ENCODE measurements around the gene DTNB. TPM values are rescaled to one million over a fixed set of nuclear protein-coding genes. Genes with fewer than 3 reads are reported as not detected.
"Not testable (repeated sequence)": the region's sequence is repeated elsewhere in the genome, so short reads cannot be mapped to it uniquely, and the experiment has no call there.

Gene DTNB
- total RNA-seq, 8 experiments from 2014 or later: 16.9 to 85.0 (median 25.3) TPM

- H3K4me1 ChIP-seq (replicated peaks in 1 of 2): peaks cover 8 to 21% of the 10 kb centered on the region in 2 donors
- H3K4me3 ChIP-seq; ATAC-seq (replicated peaks in 6 of 8); H3K27ac ChIP-seq; in situ Hi-C loops (cut with MboI; ENCODE audit: low pct_unique_long_range_greater_than_20kb in 2 of 9, low sequenced_read_pairs in 9 of 9, unreplicated experiment in 9 of 9): not testable (repeated sequence)
- WGBS, 10 experiments: 91 to 100% (median 98%) methylated on average over 5 to 11 of the region's 13 CpGs; no CpG with 5 or more reads in 4 of the 10 experiments
Measured at GRCh38 chr2:25403120-25403760, 270.1 kb downstream of the DTNB start.

- ATAC-seq (replicated peaks in 6 of 8): no peak
- in situ Hi-C loops (cut with MboI; ENCODE audit: low pct_unique_long_range_greater_than_20kb in 2 of 9, low sequenced_read_pairs in 9 of 9, unreplicated experiment in 9 of 9): no loop called here
- no peak overlapping the region for H3K27ac ChIP-seq
- H3K4me3 ChIP-seq: no peak overlapping the region
- 90 to 100% (median 100%) methylated on average over 1 to 3 of the region's 3 CpGs; no CpG with 5 or more reads in 3 of the 10 experiments for WGBS, 10 experiments
- peaks cover 8 to 23% of the 10 kb centered on the region in 2 donors for H3K4me1 ChIP-seq (replicated peaks in 1 of 2)
Measured at GRCh38 chr2:25402477-25402876, 270.9 kb downstream of the DTNB start.

- peaks cover 8 to 23% of the 10 kb centered on the region in 2 donors for H3K4me1 ChIP-seq (replicated peaks in 1 of 2)
- H3K4me3 ChIP-seq: no peak overlapping the region
- peak in 1 of 8 experiments; percentile 44 for ATAC-seq (replicated peaks in 6 of 8)
- no peak overlapping the region for H3K27ac ChIP-seq
- in situ Hi-C loops (cut with MboI; ENCODE audit: low pct_unique_long_range_greater_than_20kb in 2 of 9, low sequenced_read_pairs in 9 of 9, unreplicated experiment in 9 of 9): no loop called here
- WGBS, 10 experiments: 62 to 92% (median 83%) methylated on average over 1 to 8 of the region's 8 CpGs; no CpG with 5 or more reads in 3 of the 10 experiments
Measured at GRCh38 chr2:25401307-25402026, 271.9 kb downstream of the DTNB start.

GRCh38 chr2:25400576-25401216 lies 272.7 kb downstream of the DTNB start:
- Histone ChIP-seq H3K27ac (no peak overlapping the region), H3K4me3 (no peak overlapping the region), H3K4me1 (replicated peaks in 1 of 2) (peaks cover 8 to 23% of the 10 kb centered on the region in 2 donors)
- 33 to 100% (median 71%) methylated on average over 1 to 3 of the region's 3 CpGs; no CpG with 5 or more reads in 3 of the 10 experiments for WGBS, 10 experiments
- in situ Hi-C loops (cut with MboI; ENCODE audit: low pct_unique_long_range_greater_than_20kb in 2 of 9, low sequenced_read_pairs in 9 of 9, unreplicated experiment in 9 of 9): no loop called here
- peak in 5 of 8 experiments; percentile 15 to 70 (median 57) for ATAC-seq (replicated peaks in 6 of 8)

DNA sequence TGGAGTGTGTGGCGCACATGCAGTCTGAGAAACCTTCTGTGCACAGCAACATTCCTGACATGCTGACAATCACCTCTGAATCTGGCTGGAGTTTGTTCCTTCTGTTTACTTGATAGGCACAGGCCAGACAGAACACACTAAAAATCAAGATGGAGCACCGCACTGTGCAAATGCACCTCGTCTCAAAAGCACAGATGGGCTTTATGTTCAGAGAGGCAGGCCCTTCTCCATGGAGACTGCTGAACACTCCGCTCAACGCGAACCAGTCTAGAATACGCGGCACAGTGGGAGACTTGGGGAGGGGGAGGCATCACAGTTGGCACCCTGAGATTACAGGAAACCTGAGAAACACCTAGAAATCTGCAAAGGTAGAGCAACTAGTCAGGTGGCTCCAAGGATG lies 273.2 kb downstream of the DTNB start:
- peak in 4 of 8 experiments; percentile 44 to 89 (median 53) for ATAC-seq (replicated peaks in 6 of 8)
- Histone ChIP-seq H3K27ac (no peak overlapping the region), H3K4me3 (no peak overlapping the region), H3K4me1 (replicated peaks in 1 of 2) (peaks cover 8 to 23% of the 10 kb centered on the region in 2 donors)
- WGBS, 10 experiments: 75 to 95% (median 89%) methylated on average over 3 to 7 of the region's 8 CpGs; no CpG with 5 or more reads in 4 of the 10 experiments
- in situ Hi-C loops (cut with MboI; ENCODE audit: low pct_unique_long_range_greater_than_20kb in 2 of 9, low sequenced_read_pairs in 9 of 9, unreplicated experiment in 9 of 9): no loop called here

GRCh38 chr2:25398534-25398933 lies 274.8 kb downstream of the DTNB start:
- Histone ChIP-seq H3K27ac (no peak overlapping the region), H3K4me3 (no peak overlapping the region), H3K4me1 (replicated peaks in 1 of 2) (peaks cover 8 to 23% of the 10 kb centered on the region in 2 donors)
- 60 to 100% (median 92%) methylated on average over 1 to 4 of the region's 4 CpGs; no CpG with 5 or more reads in 5 of the 10 experiments for WGBS, 10 experiments
- ATAC-seq (replicated peaks in 6 of 8): no peak
- in situ Hi-C loops (cut with MboI; ENCODE audit: low pct_unique_long_range_greater_than_20kb in 2 of 9, low sequenced_read_pairs in 9 of 9, unreplicated experiment in 9 of 9): no loop called here

DNA sequence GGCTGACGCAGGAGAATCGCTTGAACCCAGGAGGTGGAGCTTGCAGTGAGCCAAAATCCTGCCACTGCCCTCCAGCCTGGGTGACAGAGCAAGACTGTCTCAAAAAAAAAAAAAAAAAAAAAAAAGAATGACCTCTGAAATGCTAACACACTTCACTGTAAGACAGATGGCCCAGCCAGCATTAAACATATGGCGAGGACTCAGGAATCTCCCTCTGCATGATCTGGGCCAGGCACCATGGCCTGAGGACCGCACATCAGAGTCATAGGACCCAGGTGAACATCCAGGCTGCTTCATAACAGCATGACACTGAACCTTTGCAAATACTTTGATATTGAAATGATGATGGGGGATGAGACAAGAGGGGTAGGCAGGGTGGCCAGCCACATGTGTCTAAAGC lies 275.6 kb downstream of the DTNB start:
- in situ Hi-C loops (cut with MboI; ENCODE audit: low pct_unique_long_range_greater_than_20kb in 2 of 9, low sequenced_read_pairs in 9 of 9, unreplicated experiment in 9 of 9): no loop called here
- WGBS, 10 experiments: 60 to 100% (median 96%) methylated on average over 1 to 4 of the region's 4 CpGs; no CpG with 5 or more reads in 3 of the 10 experiments
- Histone ChIP-seq H3K4me1 (replicated peaks in 1 of 2) (peaks cover 8 to 23% of the 10 kb centered on the region in 2 donors), H3K4me3 (no peak overlapping the region), H3K27ac (no peak overlapping the region)
- ATAC-seq (replicated peaks in 6 of 8): peak in 3 of 8 experiments; percentile 79 to 81 (median 80)

DNA sequence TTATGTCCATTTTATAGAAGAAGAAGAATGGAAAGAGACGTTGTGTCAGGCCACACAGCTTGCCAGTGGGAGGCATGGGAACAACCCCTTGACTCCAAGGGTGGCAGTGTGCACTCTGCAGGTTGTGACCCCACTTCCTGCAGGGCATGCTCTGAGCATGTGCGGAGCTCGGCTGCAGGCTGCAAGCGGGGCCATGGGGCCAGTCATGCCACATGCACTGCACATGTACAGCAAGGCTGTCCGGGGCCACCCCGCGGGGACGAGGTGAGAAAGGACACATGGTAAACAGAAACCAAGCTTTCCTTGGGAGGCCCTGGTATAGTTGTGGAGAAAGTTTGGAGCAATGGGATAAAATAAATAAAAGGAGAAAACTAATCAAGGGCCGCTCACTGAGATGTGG lies 284.2 kb downstream of the DTNB start:
- no peak for ATAC-seq (replicated peaks in 6 of 8)
- H3K4me1 ChIP-seq (replicated peaks in 1 of 2): no peaks in the 10 kb centered on the region
- H3K4me3 ChIP-seq: no peak overlapping the region
- 0 to 96% (median 95%) methylated on average over 1 to 4 of the region's 9 CpGs; no CpG with 5 or more reads in 6 of the 10 experiments for WGBS, 10 experiments
- in situ Hi-C loops (cut with MboI; ENCODE audit: low pct_unique_long_range_greater_than_20kb in 2 of 9, low sequenced_read_pairs in 9 of 9, unreplicated experiment in 9 of 9): no loop called here
- no peak overlapping the region for H3K27ac ChIP-seq

DNA sequence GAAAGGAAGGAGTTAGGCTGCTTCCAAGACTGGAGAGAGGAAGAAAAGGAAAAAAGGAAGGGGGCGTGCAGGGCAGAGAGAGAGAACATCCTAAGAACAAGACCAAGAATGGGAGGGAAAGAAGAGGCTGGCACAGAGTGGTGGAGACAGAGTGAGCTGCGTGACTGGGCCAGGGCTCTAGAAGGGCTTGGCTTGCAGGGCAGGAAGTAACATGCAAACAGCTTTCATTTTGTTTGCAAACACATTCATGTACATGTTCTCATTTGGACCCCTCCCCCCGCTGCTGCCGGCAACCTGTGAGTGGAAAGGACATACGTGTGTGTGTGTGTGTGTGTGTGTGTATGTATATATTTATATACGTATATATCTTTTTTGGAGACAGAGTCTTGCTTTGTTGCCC lies 284.9 kb downstream of the DTNB start:
- H3K27ac ChIP-seq: no peak overlapping the region
- no peaks in the 10 kb centered on the region for H3K4me1 ChIP-seq (replicated peaks in 1 of 2)
- peak in 3 of 8 experiments; percentile 80 to 86 (median 86) for ATAC-seq (replicated peaks in 6 of 8)
- in situ Hi-C loops (cut with MboI; ENCODE audit: low pct_unique_long_range_greater_than_20kb in 2 of 9, low sequenced_read_pairs in 9 of 9, unreplicated experiment in 9 of 9): no loop called here
- no peak overlapping the region for H3K4me3 ChIP-seq
- WGBS, 10 experiments: 30 to 100% (median 58%) methylated on average over 1 to 3 of the region's 6 CpGs; no CpG with 5 or more reads in 2 of the 10 experiments

DNA sequence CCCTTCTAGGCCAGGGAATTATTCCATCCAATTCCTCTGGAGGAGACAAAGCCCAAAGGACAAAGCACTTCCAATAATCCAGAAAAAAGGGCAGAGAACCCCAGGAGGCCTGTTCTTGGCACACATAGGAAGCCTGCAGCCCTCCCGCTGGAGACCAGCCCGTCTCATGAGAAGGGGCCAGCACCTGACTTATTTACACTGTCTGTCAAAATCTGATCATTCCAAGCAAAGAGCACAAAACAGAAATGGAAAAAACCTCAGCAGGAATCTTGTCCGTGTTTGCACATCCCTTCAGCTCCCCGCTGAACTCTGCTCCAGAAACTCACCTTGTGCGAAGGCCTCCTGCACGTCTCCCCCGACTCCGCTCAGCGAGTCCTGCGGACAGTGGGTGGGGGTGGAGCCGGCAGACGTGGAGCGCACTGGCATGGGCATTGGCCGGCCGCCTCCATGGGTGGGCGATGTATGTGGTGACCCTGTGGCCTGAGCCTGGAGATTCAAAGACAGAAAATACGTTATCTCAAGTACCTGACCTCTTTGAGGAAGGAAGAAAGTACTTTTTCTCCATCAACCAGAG lies 285.4 kb downstream of the DTNB start:
- WGBS, 10 experiments: 71 to 100% (median 80%) methylated on average over 1 to 3 of the region's 17 CpGs; no CpG with 5 or more reads in 7 of the 10 experiments
- H3K4me1 ChIP-seq (replicated peaks in 1 of 2): no peaks in the 10 kb centered on the region
- no peak for ATAC-seq (replicated peaks in 6 of 8)
- in situ Hi-C loops (cut with MboI; ENCODE audit: low pct_unique_long_range_greater_than_20kb in 2 of 9, low sequenced_read_pairs in 9 of 9, unreplicated experiment in 9 of 9): no loop called here
- no peak overlapping the region for H3K27ac ChIP-seq
- H3K4me3 ChIP-seq: no peak overlapping the region

GRCh38 chr2:25386971-25387875 lies 286.2 kb downstream of the DTNB start:
- ATAC-seq (replicated peaks in 6 of 8): peak in 2 of 8 experiments; percentile 30 to 44
- Histone ChIP-seq H3K4me3 (no peak overlapping the region), H3K4me1 (replicated peaks in 1 of 2) (no peaks in the 10 kb centered on the region), H3K27ac (no peak overlapping the region)
- WGBS, 10 experiments: 60 to 100% (median 82%) methylated on average over 1 to 15 of the region's 19 CpGs; no CpG with 5 or more reads in 1 of the 10 experiments
- in situ Hi-C loops (cut with MboI; ENCODE audit: low pct_unique_long_range_greater_than_20kb in 2 of 9, low sequenced_read_pairs in 9 of 9, unreplicated experiment in 9 of 9): no loop called here

- H3K4me1 ChIP-seq (replicated peaks in 1 of 2): peaks cover 0 to 2% of the 10 kb centered on the region in 2 donors
- peak in 1 of 8 experiments; percentile 62 for ATAC-seq (replicated peaks in 6 of 8)
- in situ Hi-C loops (cut with MboI; ENCODE audit: low pct_unique_long_range_greater_than_20kb in 2 of 9, low sequenced_read_pairs in 9 of 9, unreplicated experiment in 9 of 9): no loop called here
- no peak overlapping the region for H3K4me3 ChIP-seq
- 60 to 92% (median 87%) methylated on average over 1 to 5 of the region's 8 CpGs; no CpG with 5 or more reads in 2 of the 10 experiments for WGBS, 10 experiments
- no peak overlapping the region for H3K27ac ChIP-seq
Measured at GRCh38 chr2:25385910-25386309, 287.5 kb downstream of the DTNB start.
